Coronary artery (tissue), 2 donors: ENCODE results near the gene NOL11.

Source experiments
- DNase-seq: peaks from one replicate; pipeline ENCODE4 v3.0.0-alpha.2; 2017; ENCODE audit warnings: low spot score
- H3K27ac ChIP-seq, 2 donors: fragments of 200-600 bp; sonication (generic); one replicate each; pipeline ENCODE4 v1.5.1; 2016 to 2019
- H3K4me3 ChIP-seq: fragments of 200-600 bp; sonication (generic); 2 replicates; pipeline ENCODE4 v1.5.1; 2016; ENCODE audit warnings: mild to moderate bottlenecking, moderate library complexity
- CTCF ChIP-seq: fragments of 200-600 bp; sonication (generic); IDR thresholded peaks from one replicate; pipeline ENCODE4 v1.5.1; 2019; ENCODE audit warnings: antibody characterized with exemption

Gene NOL11

GRCh38 chr17:67773246-67773645, 55.5 kb downstream of the NOL11 start:
- H3K27ac ChIP-seq: no peak overlapping the region
- TF ChIP-seq CTCF: no peak
- no peak for DNase-seq
- no peak overlapping the region for H3K4me3 ChIP-seq

GRCh38 chr17:67779098-67779672, 61.4 kb downstream of the NOL11 start:
- H3K27ac ChIP-seq: no peak overlapping the region
- DNase-seq: no peak
- H3K4me3 ChIP-seq: no peak overlapping the region
- TF ChIP-seq CTCF: no peak

GRCh38 chr17:67784364-67785121, 66.8 kb downstream of the NOL11 start:
- Histone ChIP-seq H3K27ac (no peak overlapping the region), H3K4me3 (no peak overlapping the region)
- DNase-seq: no peak
- TF ChIP-seq CTCF: no peak

- DNase-seq: no peak
- Histone ChIP-seq H3K4me3 (no peak overlapping the region), H3K27ac (no peak overlapping the region)
- TF ChIP-seq CTCF: no peak
Measured at GRCh38 chr17:67785122-67785477, 67.4 kb downstream of the NOL11 start.

GRCh38 chr17:67785504-67785903, 67.8 kb downstream of the NOL11 start:
- Histone ChIP-seq H3K4me3 (no peak overlapping the region), H3K27ac (no peak overlapping the region)
- DNase-seq: no peak
- no peak for TF ChIP-seq CTCF
